Glutamatergic neuron (in vitro differentiated cells): ENCODE measurements around the gene TBC1D13. TPM values are rescaled to one million over a fixed set of nuclear protein-coding genes. Genes with fewer than 3 reads are reported as not detected.

Experiments used
- DNase-seq: peaks from one replicate; pipeline ENCODE4 v3.0.0; 2022
- H3K27ac Mint-ChIP-seq: one replicate; pipeline ENCODE4 v1.8.0; 2020; ENCODE audit warnings: mild to moderate bottlenecking, mixed read lengths, inconsistent platforms; ENCODE audit not compliant: unreplicated experiment
- H3K27me3 Mint-ChIP-seq: one replicate; pipeline ENCODE4 v1.8.0; 2020; ENCODE audit warnings: mild to moderate bottlenecking, moderate library complexity, mixed read lengths, inconsistent platforms; ENCODE audit not compliant: unreplicated experiment
- H3K36me3 Mint-ChIP-seq: one replicate; pipeline ENCODE4 v1.8.0; 2020; ENCODE audit warnings: mild to moderate bottlenecking, mixed read lengths, inconsistent platforms; ENCODE audit not compliant: unreplicated experiment
- H3K4me1 Mint-ChIP-seq: one replicate; pipeline ENCODE4 v1.8.0; 2020; ENCODE audit warnings: mild to moderate bottlenecking, low read depth, mixed read lengths, inconsistent platforms; ENCODE audit not compliant: unreplicated experiment
- H3K4me3 Mint-ChIP-seq: one replicate; pipeline ENCODE4 v1.8.0; 2020; ENCODE audit warnings: mild to moderate bottlenecking, mixed read lengths, inconsistent platforms; ENCODE audit not compliant: unreplicated experiment
- H3K9me3 Mint-ChIP-seq: one replicate; pipeline ENCODE4 v1.8.0; 2020; ENCODE audit warnings: mild to moderate bottlenecking, moderate library complexity, mixed read lengths, inconsistent platforms; ENCODE audit not compliant: unreplicated experiment
- CTCF ChIP-seq: fragments of 200-600 bp; sonication (generic); IDR thresholded peaks from one replicate; pipeline ENCODE4 v1.5.0; 2021; ENCODE audit not compliant: partially characterized antibody, unreplicated experiment
- long read RNA-seq: library from polyadenylated mRNA; unstranded; transcript quantifications from one replicate; pipeline ENCODE4 v2.0.0, GENCODE V29; 2020; ENCODE audit not compliant: unreplicated experiment
- total RNA-seq: library from RNA; stranded (reverse); fragmentation: NEBNext Ultra II Directional; extraction: Animal tissue kit (Norgen Biotek cat#: 25700); gene quantifications from one replicate; pipeline ENCODE4 v1.2.1, GENCODE V29; 2021; ENCODE audit not compliant: unreplicated experiment

Gene TBC1D13
- total RNA-seq, result 25.6 TPM
- long read RNA-seq, transcript TBC1D13-202 (12 exons, 3,906 nt), result major isoform, 5 of 8 reads
- long read RNA-seq, partial matches to known transcripts, result 2 of 8 reads
- long read RNA-seq, other reads (novel, unspliced or antisense), result 1 of 8 reads

GRCh38 chr9:128786681-128787601 is at the start of gene TBC1D13:
TBC1D13 (plus strand) TSS chr9:128787253; CDS start chr9:128787354, 101 bp downstream.
- peak within 1 kb of the TSS; percentile 95 for H3K4me3 Mint-ChIP-seq
- H3K27me3 Mint-ChIP-seq, result peaks cover 5% of the 10 kb centered on the region
- no peaks in the 10 kb centered on the region for H3K9me3 Mint-ChIP-seq
- DNase-seq, result peak; percentile 93
- no peaks in the 10 kb centered on the region for H3K36me3 Mint-ChIP-seq
- peaks cover 1% of the 10 kb centered on the region for H3K4me1 Mint-ChIP-seq
- no peak for TF ChIP-seq CTCF
- peak within 1 kb of the TSS; percentile 85 for H3K27ac Mint-ChIP-seq

GRCh38 chr9:128742401-128742800 is 44.7 kb upstream of the TBC1D13 start:
- no peak for DNase-seq
- Mint-ChIP-seq H3K27me3 (no peaks in the 10 kb centered on the region), H3K4me3 (no peak overlapping the region), H3K4me1 (no peaks in the 10 kb centered on the region), H3K9me3 (peaks cover 2% of the 10 kb centered on the region), H3K36me3 (no peaks in the 10 kb centered on the region), H3K27ac (no peak overlapping the region)
- TF ChIP-seq CTCF, result no peak

- TF ChIP-seq CTCF, result no peak
- Mint-ChIP-seq H3K36me3 (no peaks in the 10 kb centered on the region), H3K9me3 (peaks cover 2% of the 10 kb centered on the region), H3K4me1 (no peaks in the 10 kb centered on the region), H3K4me3 (no peak overlapping the region), H3K27me3 (no peaks in the 10 kb centered on the region), H3K27ac (no peak overlapping the region)
- no peak for DNase-seq
Observed at GRCh38 chr9:128743421-128743820, 43.6 kb upstream of the TBC1D13 start.

- no peak for TF ChIP-seq CTCF
- Mint-ChIP-seq H3K36me3 (no peaks in the 10 kb centered on the region), H3K4me1 (no peaks in the 10 kb centered on the region), H3K9me3 (no peaks in the 10 kb centered on the region), H3K27ac (peak overlapping the region; percentile 52), H3K4me3 (no peak overlapping the region), H3K27me3 (no peaks in the 10 kb centered on the region)
- no peak for DNase-seq
Observed at GRCh38 chr9:128747241-128747640, 39.8 kb upstream of the TBC1D13 start.

- DNase-seq, result no peak
- Mint-ChIP-seq H3K27ac (no peak overlapping the region), H3K4me1 (no peaks in the 10 kb centered on the region), H3K36me3 (no peaks in the 10 kb centered on the region), H3K9me3 (no peaks in the 10 kb centered on the region), H3K4me3 (no peak overlapping the region), H3K27me3 (no peaks in the 10 kb centered on the region)
- no peak for TF ChIP-seq CTCF
Observed at GRCh38 chr9:128750926-128751595, 36.0 kb upstream of the TBC1D13 start.
